ENCODE results near the gene D2HGDH.

DNA sequence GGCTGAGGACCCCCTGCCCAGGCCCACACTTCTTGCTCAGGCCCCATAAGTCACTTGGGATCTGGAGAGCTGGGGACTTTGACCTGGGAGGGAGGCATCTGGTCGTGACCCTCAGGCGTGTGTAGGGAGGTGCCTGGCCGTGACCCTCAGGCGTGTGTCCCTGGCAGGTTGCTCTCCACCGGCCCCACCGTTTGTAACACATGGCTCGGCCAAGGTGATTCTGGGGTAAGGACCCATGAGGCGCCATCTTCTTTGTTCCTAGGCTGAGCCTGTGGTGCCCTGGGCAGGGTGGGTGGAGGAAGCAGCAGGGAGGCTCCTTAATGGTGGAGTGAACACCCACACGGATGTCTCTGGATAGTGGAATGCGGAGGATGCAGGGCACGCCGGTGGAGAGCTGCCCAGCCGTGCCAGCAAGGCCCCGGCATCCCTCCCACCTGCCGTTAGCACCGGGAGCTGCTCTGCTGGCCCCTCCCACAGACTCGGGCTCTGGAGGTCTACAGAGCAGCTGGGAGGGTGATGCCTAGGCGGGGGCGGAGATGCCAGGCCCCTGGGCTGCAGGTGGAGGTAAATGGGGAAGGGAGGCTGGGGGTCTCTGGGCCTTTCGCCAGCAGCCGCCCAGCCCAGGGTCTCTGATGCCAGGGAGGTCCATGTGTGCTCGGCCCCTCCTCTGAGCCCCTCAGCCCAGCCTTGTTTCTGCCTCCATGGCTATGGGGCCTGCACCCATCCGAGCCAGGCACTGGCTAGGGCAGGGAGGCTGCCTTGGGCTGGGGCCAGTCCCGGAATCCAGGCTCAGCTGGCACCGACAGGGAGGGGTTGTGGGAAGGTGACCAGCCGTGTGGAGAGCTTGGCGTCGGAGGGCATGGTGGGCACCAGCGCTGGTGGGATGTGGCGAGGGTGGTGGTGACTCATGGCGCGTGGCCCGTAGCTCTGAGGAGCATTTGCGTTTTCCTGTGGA is 41.1 kb downstream of the D2HGDH start:
- TF ChIP-seq GATA3 (IDR thresholded peaks at IDR 0.05; ENCODE audit: low read depth, low read length) (no peak), GATA2 (IDR thresholded peaks at IDR 0.05; ENCODE audit: low read depth, low read length) (no peak)
